Measurements from ENCODE around the gene TEX101. TPM values are rescaled to one million over a fixed set of nuclear protein-coding genes. Genes with fewer than 3 reads are reported as not detected.

The TEX101 gene
- total RNA-seq, 4 donors from 2014 or later = not detected

- intact Hi-C loops (cut with DNase I; ENCODE audit: low total_unique reads) (no loop called here), in situ Hi-C loops (cut with MboI; ENCODE audit: low sequenced_read_pairs in 4 of 4) (no loop called here)
- Histone ChIP-seq H3K27me3 (no peaks in the 10 kb centered on the region), H3K9me3 (no peaks in the 10 kb centered on the region), H3K4me3 (no peak overlapping the region), H3K36me3 (no peaks in the 10 kb centered on the region), H3K27ac (no peak overlapping the region), H3K4me1 (no peaks in the 10 kb centered on the region)
- no peak for TF ChIP-seq POLR2A (IDR thresholded peaks at IDR 0.05)
- TF ChIP-seq, protein P1, sequence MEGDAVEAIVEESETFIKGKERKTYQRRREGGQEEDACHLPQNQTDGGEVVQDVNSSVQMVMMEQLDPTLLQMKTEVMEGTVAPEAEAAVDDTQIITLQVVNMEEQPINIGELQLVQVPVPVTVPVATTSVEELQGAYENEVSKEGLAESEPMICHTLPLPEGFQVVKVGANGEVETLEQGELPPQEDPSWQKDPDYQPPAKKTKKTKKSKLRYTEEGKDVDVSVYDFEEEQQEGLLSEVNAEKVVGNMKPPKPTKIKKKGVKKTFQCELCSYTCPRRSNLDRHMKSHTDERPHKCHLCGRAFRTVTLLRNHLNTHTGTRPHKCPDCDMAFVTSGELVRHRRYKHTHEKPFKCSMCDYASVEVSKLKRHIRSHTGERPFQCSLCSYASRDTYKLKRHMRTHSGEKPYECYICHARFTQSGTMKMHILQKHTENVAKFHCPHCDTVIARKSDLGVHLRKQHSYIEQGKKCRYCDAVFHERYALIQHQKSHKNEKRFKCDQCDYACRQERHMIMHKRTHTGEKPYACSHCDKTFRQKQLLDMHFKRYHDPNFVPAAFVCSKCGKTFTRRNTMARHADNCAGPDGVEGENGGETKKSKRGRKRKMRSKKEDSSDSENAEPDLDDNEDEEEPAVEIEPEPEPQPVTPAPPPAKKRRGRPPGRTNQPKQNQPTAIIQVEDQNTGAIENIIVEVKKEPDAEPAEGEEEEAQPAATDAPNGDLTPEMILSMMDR (IDR thresholded peaks at IDR 0.05 in 4 of 5, conservative IDR thresholded peaks at IDR 0.05 in 1 of 5) = no peak
- DNase-seq (no peak), ATAC-seq (no peak)
Observed at GRCh38 chr19:43412441-43412840, 2.2 kb upstream of the TEX101 start.

DNA sequence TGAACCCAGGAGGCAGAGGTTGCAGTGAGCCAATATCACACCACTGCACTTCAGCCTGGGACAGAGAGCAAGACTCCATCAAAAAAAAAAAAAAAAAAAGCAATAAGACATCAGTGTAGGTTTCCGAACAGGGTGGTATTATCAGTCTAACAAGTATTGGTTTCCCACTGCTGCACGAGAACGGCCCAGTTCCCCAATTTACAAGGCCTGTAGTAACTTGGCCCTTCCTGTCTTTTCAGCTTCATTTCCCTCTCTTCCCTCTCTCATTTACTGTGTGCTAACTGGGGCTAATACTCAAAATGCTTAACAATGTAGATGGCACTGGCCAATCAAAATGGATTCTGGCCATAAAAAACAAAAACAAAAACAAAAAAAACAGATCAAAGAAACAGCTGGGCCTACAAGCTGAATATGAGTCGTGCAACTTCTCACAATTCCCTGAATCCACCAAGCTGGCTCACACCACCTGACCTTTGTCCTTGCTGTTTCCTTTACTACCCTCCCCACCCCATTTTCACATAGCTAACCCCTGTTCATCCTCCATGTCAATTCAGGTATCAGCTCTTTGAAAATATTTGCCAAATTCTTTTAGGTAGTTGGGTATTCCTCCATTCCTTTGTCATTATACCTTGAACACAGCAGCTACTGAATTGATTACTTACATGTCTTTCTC is 2.4 kb downstream of the TEX101 start:
- TF ChIP-seq POLR2A (IDR thresholded peaks at IDR 0.05) = no peak
- TF ChIP-seq, protein P1 (IDR thresholded peaks at IDR 0.05 in 4 of 5, conservative IDR thresholded peaks at IDR 0.05 in 1 of 5) = no peak

GRCh38 chr19:43420954-43421353 is 6.3 kb downstream of the TEX101 start:
- no peak for ATAC-seq

More for the DNA sequence above, 2.4 kb downstream of the TEX101 start:
- Histone ChIP-seq H3K27me3 (no peaks in the 10 kb centered on the region), H3K27ac (no peak overlapping the region), H3K4me3 (no peak overlapping the region), H3K4me1 (no peaks in the 10 kb centered on the region), H3K36me3 (no peaks in the 10 kb centered on the region), H3K9me3 (no peaks in the 10 kb centered on the region)
- DNase-seq = no peak
- in situ Hi-C loops (cut with MboI; ENCODE audit: low sequenced_read_pairs in 4 of 4) = no loop called here
- no peak for ATAC-seq
- intact Hi-C loops (cut with DNase I; ENCODE audit: low total_unique reads) = no loop called here

DNA sequence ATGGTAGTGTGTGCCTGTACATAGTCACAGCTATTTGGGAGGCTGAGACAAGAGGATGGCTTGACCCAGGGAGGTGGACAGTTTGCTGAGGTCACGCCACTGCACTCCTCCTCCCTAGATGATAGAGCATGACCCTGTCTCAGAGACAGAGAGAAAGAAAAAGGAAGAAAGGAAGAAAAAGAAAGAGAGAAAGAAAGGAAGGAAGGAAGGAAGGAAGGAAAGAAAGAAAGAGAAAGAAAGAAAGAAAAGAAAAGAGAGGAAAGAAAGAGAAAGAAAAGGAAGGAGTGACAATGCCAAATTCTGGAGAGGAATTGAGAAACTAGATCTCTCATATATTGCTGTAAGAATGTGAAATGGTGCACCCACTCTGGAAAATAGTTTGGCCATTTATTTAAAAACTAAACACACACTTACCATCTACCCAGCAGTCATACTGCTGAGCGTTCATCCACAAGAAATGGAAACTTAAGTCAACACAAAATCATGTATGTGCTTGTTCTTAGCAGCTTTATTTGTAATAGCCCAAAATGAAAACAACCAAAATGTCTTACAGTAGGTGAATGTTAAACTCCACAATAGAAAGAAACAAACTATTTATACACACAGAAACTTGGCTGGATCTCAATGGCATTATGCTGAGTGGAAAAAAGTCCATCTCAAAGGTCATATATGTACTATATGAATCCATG is 7.5 kb downstream of the TEX101 start:
- H3K36me3 ChIP-seq = no peaks in the 10 kb centered on the region
- H3K27me3 ChIP-seq = no peaks in the 10 kb centered on the region
- H3K4me1 ChIP-seq = no peaks in the 10 kb centered on the region
- intact Hi-C loops (cut with DNase I; ENCODE audit: low total_unique reads) = no loop called here
- DNase-seq = no peak
- H3K9me3 ChIP-seq = no peaks in the 10 kb centered on the region
- in situ Hi-C loops (cut with MboI; ENCODE audit: low sequenced_read_pairs in 4 of 4) = no loop called here
- H3K4me3 ChIP-seq = no peak overlapping the region
- ATAC-seq = no peak
- H3K27ac ChIP-seq = no peak overlapping the region
- TF ChIP-seq POLR2A (IDR thresholded peaks at IDR 0.05) = no peak
- TF ChIP-seq, protein P1 (IDR thresholded peaks at IDR 0.05 in 4 of 5, conservative IDR thresholded peaks at IDR 0.05 in 1 of 5) = no peak

More at GRCh38 chr19:43420954-43421353, 6.3 kb downstream of the TEX101 start:
- in situ Hi-C loops (cut with MboI; ENCODE audit: low sequenced_read_pairs in 4 of 4) (no loop called here), intact Hi-C loops (cut with DNase I; ENCODE audit: low total_unique reads) (no loop called here)
- Histone ChIP-seq H3K27me3 (no peaks in the 10 kb centered on the region), H3K4me1 (no peaks in the 10 kb centered on the region), H3K27ac (no peak overlapping the region), H3K36me3 (no peaks in the 10 kb centered on the region), H3K4me3 (no peak overlapping the region), H3K9me3 (no peaks in the 10 kb centered on the region)
- no peak for TF ChIP-seq POLR2A (IDR thresholded peaks at IDR 0.05)
- TF ChIP-seq, protein P1 (IDR thresholded peaks at IDR 0.05 in 4 of 5, conservative IDR thresholded peaks at IDR 0.05 in 1 of 5) = no peak
- no peak for DNase-seq

All from gastrocnemius medialis (tissue), 4 donors.